WI38 (cell line): Measurements from ENCODE around the gene VGF.

ENCODE experiments used
- H3K4me3 ChIP-seq: 2 replicates; pipeline ENCODE4 v1.5.1; 2011; ENCODE audit warnings: low read depth, mild to moderate bottlenecking, control low read depth, low read length
- TF ChIP-seq, protein P1 (sequence below): IDR thresholded peaks from 2 replicates; pipeline ENCODE4 v1.5.1; 2012; ENCODE audit warnings: low read depth, mild to moderate bottlenecking, control low read depth, low read length

Gene VGF

DNA sequence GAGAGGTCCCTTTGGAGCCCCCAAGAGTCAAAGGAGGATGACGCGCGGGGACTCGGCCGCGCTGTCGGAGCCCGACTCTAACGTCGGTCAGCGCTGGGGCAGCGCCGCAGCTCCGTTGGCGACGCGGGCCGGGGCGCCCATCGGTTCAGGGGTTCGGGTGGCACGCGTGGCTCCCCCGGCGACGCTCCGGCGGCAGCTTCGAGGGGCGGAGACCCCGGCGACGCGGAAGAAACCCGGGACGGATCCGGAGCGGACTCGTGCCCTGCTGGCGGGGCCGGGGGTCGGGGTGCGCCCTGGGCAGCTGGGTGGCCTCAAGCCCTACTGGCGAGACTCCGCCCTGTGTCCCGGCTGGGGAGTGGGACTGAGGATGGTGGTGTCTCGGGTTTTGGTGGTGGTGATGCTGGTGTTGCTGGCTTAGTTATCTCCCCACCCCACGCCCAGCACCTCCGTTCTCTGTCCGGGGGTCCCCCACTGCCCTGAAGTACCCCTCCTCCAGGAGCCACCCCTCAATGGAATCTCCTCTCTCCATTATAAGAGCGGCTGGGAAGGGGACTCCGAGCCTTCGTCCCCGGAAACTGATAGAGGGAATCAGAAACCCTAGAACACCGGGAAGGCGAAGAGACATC is 14.9 kb upstream of the VGF start, which contains the start of gene NAT16:
Gene NAT16, minus strand, starts transcription at position 164 of the 626 bp plus-strand sequence. CDS start 5,486 bp downstream, outside the sequence.
- no peak within 1 kb of the TSS for H3K4me3 ChIP-seq
- TF ChIP-seq, protein P1, sequence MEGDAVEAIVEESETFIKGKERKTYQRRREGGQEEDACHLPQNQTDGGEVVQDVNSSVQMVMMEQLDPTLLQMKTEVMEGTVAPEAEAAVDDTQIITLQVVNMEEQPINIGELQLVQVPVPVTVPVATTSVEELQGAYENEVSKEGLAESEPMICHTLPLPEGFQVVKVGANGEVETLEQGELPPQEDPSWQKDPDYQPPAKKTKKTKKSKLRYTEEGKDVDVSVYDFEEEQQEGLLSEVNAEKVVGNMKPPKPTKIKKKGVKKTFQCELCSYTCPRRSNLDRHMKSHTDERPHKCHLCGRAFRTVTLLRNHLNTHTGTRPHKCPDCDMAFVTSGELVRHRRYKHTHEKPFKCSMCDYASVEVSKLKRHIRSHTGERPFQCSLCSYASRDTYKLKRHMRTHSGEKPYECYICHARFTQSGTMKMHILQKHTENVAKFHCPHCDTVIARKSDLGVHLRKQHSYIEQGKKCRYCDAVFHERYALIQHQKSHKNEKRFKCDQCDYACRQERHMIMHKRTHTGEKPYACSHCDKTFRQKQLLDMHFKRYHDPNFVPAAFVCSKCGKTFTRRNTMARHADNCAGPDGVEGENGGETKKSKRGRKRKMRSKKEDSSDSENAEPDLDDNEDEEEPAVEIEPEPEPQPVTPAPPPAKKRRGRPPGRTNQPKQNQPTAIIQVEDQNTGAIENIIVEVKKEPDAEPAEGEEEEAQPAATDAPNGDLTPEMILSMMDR: no peak

DNA sequence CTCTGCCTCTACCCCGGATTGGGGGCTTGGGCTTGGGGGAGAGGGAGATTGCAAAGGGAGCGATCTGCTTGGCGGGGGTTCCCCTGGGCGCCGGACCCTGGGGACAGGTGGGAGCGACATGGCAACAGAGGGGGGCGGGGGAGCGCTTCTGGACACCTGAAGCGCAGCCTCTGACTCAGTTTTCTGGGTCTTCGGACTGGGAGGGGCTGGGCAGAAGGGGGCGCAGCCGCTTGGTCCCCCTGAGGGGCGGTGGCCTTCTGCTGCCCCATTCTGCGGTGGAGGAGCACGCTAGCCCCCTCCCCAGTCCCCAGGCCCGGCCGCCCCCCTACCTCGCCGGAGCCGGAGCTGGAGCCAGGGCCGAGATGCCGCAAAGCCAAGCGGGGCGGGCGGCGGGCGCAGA is 14.3 kb upstream of the VGF start:
- H3K4me3 ChIP-seq: no peak overlapping the region
- TF ChIP-seq, protein P1: no peak

- no peak overlapping the region for H3K4me3 ChIP-seq
- TF ChIP-seq, protein P1: no peak
Measured at GRCh38 chr7:101179117-101179516, 13.7 kb upstream of the VGF start.

- TF ChIP-seq, protein P1: no peak
- no peak overlapping the region for H3K4me3 ChIP-seq
Measured at GRCh38 chr7:101177644-101178043, 12.3 kb upstream of the VGF start.

- TF ChIP-seq, protein P1: no peak
- H3K4me3 ChIP-seq: no peak overlapping the region
Measured at GRCh38 chr7:101175664-101176063, 10.3 kb upstream of the VGF start.

DNA sequence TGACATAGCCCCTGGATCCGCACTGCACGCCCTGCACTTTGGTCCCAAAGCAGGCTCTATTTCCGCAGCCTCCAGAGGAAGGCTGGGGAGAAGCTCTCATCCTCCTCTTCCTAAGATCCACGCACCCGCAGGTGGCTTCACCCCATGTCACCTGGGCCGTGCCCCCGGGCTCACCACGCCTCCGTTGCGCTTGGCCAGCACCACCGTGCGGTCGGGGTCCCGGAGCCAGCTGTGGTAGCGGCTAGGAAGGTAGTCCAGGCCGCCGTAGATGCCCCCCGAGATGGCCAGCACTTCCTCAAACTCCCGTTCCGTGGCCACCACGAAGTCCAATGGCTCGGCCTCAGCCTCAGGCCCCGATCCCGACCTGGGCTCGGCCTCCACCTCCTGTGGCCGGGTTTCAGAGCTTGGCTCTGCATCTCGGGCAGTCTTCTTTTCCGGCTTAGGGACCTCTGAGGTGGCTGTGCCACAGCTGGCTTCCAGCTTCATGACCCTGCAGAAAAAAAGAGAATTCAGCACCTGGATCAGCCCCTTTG is 9.0 kb upstream of the VGF start:
- no peak overlapping the region for H3K4me3 ChIP-seq
- TF ChIP-seq, protein P1: no peak

GRCh38 chr7:101173752-101174244 is 8.4 kb upstream of the VGF start:
- peak overlapping the region; percentile 32; the same call in 1 of the 2 replicates for H3K4me3 ChIP-seq
- TF ChIP-seq, protein P1: no peak
